ENCODE results near the gene ACP3.

The ACP3 gene

GRCh38 chr3:132378048-132378762, 61.0 kb downstream of the ACP3 start:
- H3K4me3 ChIP-seq (ENCODE audit: low read depth, low read length): no peak overlapping the region
- TF ChIP-seq CTCF (IDR thresholded peaks at IDR 0.05; ENCODE audit: low read depth, low read length, missing control alignments): no peak
- DNase-seq (ENCODE audit: low read depth): no peak

- no peak for DNase-seq (ENCODE audit: low read depth)
- no peak overlapping the region for H3K4me3 ChIP-seq (ENCODE audit: low read depth, low read length)
- no peak for TF ChIP-seq CTCF (IDR thresholded peaks at IDR 0.05; ENCODE audit: low read depth, low read length, missing control alignments)
Observed at GRCh38 chr3:132378846-132379245, 61.6 kb downstream of the ACP3 start.

- DNase-seq (ENCODE audit: low read depth): no peak
- TF ChIP-seq CTCF (IDR thresholded peaks at IDR 0.05; ENCODE audit: low read depth, low read length, missing control alignments): no peak
- H3K4me3 ChIP-seq (ENCODE audit: low read depth, low read length): no peak overlapping the region
Observed at GRCh38 chr3:132380920-132381319, 63.7 kb downstream of the ACP3 start.

DNA sequence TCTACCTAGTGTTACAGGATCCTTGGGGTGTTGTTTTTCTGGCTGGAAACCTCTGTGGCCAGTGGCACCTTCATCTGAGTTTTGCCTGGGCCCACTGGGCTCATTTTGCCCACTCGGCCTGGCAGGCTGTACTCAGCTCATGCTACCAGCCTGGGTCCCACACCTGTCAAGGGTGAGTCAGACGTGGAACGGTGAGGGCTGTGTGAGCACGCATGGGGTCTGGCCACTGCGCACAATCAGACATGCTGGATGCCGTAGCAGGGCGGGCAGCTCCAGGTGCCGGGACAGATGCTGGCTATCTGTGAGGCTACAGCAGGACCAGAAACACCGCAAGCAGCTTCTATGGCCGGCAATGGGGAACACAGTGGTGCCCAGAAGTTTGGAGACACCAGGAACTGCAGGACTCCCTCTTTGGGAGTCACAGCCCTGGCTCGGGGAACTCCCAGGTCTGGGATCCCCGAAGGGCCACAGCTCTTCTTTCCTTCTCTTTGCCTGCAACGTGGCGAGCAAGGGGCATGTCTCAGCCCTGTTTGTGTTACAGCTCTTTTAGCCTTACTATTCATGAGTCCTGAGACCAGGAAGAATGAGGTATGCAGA, 64.2 kb downstream of the ACP3 start:
- no peak for DNase-seq (ENCODE audit: low read depth)
- H3K4me3 ChIP-seq (ENCODE audit: low read depth, low read length): no peak overlapping the region
- TF ChIP-seq CTCF (IDR thresholded peaks at IDR 0.05; ENCODE audit: low read depth, low read length, missing control alignments): no peak

- no peak for TF ChIP-seq CTCF (IDR thresholded peaks at IDR 0.05; ENCODE audit: low read depth, low read length, missing control alignments)
- H3K4me3 ChIP-seq (ENCODE audit: low read depth, low read length): no peak overlapping the region
- no peak for DNase-seq (ENCODE audit: low read depth)
Observed at GRCh38 chr3:132382267-132382666, 65.1 kb downstream of the ACP3 start.

GRCh38 chr3:132382688-132383194, 65.5 kb downstream of the ACP3 start:
- DNase-seq (ENCODE audit: low read depth): no peak
- H3K4me3 ChIP-seq (ENCODE audit: low read depth, low read length): no peak overlapping the region
- no peak for TF ChIP-seq CTCF (IDR thresholded peaks at IDR 0.05; ENCODE audit: low read depth, low read length, missing control alignments)

Measured in GM12864 (cell line).